Adrenal gland (tissue), 5 donors: ENCODE data around the gene TTI1.

ENCODE experiments used
- POLR2A ChIP-seq, 2 donors: fragments of 450-650 bp; IDR thresholded peaks; one replicate each; pipeline ENCODE4 v1.6.1; 2017; ENCODE audit warnings: antibody characterized with exemption in 2 of 2, mild to moderate bottlenecking in 2 of 2, moderate library complexity in 1 of 2
- TF ChIP-seq, protein P1 (sequence below), 6 experiments: fragments of 450-650 bp in 4 of 6; fragments of 200-600 bp in 2 of 6; sonication (generic) in 1 of 6; IDR thresholded peaks; 1 replicate in 5 of 6; 2 replicates in 1 of 6; pipeline versions ENCODE4 v1.5.1 to v1.8.0; 2016 to 2021; ENCODE audit warnings: antibody characterized with exemption in 6 of 6, mild to moderate bottlenecking in 2 of 6, moderate library complexity in 1 of 6
- donor health status: DM: no; HTN: no; CAD: no.

DNA sequence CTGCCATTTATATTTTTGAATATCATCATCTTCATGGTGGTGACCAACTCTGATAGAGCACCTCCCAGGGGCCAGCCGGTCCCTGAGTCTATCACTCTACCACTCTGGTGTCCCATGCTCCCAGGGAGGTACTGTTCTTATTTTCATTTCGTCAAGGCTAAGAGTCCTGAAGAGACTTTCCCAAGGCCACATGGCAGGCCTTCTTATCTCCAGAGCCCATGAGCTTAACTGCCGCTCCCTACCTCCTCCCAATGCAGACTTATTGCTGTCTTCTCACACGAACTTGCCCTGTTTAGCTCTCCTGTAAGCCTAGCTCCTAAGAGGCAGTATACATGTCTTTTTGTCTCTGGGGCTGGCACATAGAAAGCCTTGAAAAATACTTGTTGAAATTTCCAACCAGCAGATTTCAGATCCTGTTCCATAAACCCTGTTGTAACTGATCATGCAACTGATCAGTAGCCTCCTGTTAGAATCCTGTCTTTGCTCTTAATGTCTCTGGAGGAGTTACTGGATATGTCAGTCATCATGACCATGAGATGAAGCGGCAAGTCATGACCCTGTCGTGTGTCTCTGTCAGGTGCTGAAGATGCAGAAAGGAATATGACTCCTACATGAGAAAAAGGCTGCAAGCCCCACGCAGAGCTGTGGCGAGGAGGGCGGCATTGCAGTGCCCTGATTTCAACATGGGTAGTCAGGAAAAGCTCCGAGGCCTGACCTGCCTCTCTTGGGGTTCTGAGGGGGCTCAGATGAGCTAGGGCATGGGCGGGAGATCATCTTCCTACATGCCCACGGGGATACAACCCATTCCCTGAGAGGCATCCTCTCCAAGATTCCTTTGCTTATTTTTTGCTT is 60.0 kb downstream of the TTI1 start:
- TF ChIP-seq, protein P1, sequence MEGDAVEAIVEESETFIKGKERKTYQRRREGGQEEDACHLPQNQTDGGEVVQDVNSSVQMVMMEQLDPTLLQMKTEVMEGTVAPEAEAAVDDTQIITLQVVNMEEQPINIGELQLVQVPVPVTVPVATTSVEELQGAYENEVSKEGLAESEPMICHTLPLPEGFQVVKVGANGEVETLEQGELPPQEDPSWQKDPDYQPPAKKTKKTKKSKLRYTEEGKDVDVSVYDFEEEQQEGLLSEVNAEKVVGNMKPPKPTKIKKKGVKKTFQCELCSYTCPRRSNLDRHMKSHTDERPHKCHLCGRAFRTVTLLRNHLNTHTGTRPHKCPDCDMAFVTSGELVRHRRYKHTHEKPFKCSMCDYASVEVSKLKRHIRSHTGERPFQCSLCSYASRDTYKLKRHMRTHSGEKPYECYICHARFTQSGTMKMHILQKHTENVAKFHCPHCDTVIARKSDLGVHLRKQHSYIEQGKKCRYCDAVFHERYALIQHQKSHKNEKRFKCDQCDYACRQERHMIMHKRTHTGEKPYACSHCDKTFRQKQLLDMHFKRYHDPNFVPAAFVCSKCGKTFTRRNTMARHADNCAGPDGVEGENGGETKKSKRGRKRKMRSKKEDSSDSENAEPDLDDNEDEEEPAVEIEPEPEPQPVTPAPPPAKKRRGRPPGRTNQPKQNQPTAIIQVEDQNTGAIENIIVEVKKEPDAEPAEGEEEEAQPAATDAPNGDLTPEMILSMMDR (IDR thresholded peaks at IDR 0.05): no peak
- no peak for TF ChIP-seq POLR2A (IDR thresholded peaks at IDR 0.05)
